Activated T-helper 1 cell treated with anti-CD3 and anti-CD28 coated beads, Interleukin-12 subunit alpha, Interleukin-12 subunit beta, Interleukin-2, Interleukin-4 antibody, amounts not matched to agents 30 ng/mL and 10 ng/mL and 1 ng/mL, durations not matched to agents 14 hours and 24 hours and 36 hours (primary cell): Measurements from ENCODE around the gene AMOTL2. TPM values are rescaled to one million over a fixed set of nuclear protein-coding genes. Genes with fewer than 3 reads are reported as not detected.

Source experiments
- DNase-seq: peaks from one replicate; pipeline ENCODE4 v3.0.0; 2021; ENCODE audit warnings: low spot score
- H3K27ac Mint-ChIP-seq: one replicate; pipeline ENCODE4 v1.8.0; 2021; ENCODE audit warnings: mild to moderate bottlenecking, mixed read lengths
- H3K27me3 Mint-ChIP-seq: one replicate; pipeline ENCODE4 v1.8.0; 2022; ENCODE audit warnings: mild to moderate bottlenecking, moderate library complexity, mixed read lengths; ENCODE audit not compliant: insufficient read depth
- H3K36me3 Mint-ChIP-seq: one replicate; pipeline ENCODE4 v1.8.0; 2021; ENCODE audit warnings: low read depth, mixed read lengths
- H3K4me1 Mint-ChIP-seq: one replicate; pipeline ENCODE4 v1.8.0; 2021; ENCODE audit warnings: low read depth, mixed read lengths
- H3K4me3 Mint-ChIP-seq: one replicate; pipeline ENCODE4 v1.8.0; 2021; ENCODE audit warnings: mild to moderate bottlenecking, moderate library complexity, mixed read lengths
- H3K9me3 Mint-ChIP-seq: one replicate; pipeline ENCODE4 v1.8.0; 2021; ENCODE audit warnings: mixed read lengths
- intact Hi-C: fragments of 100-400 bp; cut with micrococcal nuclease; formaldehyde crosslinking; loops from one replicate; pipeline ENCODE4 v1.15.1; 2024
- total RNA-seq: library from RNA; stranded (reverse); gene quantifications from 2 replicates; pipeline ENCODE4 v1.2.3, GENCODE V29; 2022

The AMOTL2 gene
- total RNA-seq, 1 donor from 2014 or later, result not detected

DNA sequence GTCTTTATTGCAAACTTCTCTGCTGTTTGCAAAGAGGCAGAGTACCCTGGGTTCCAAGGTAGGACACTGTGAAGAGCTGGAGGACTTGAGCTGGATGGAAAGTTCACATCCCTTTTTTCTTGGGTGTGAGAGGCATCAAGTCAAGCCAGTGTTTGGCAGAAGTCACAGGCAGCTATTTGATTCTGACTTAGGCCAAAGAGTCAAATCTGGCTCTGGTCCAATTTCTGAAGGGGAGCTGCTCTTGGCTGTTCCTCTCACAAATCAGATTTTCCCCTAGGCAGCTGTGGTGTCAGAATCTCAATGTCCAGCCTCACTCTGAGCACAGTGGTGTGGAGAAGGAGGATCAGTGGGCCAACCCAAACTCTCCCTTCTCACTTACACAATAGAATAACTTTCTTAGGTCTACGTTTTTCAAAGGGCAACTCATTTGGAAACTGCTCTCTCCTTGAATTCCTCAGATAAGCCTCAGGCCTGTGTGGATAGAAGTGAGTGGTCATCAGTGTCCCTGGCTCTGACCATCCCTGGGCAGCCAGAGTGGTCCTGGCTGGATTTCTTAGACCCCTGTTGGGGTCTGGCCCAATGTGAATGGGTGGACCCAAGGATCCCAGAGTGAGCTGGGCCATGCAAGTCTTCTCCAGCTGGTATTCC is 18.2 kb upstream of the AMOTL2 start:
- intact Hi-C loops, result no loop called here
- Mint-ChIP-seq H3K4me3 (no peak overlapping the region), H3K4me1 (no peaks in the 10 kb centered on the region), H3K36me3 (no peaks in the 10 kb centered on the region), H3K27ac (no peak overlapping the region), H3K27me3 (peaks cover 7% of the 10 kb centered on the region), H3K9me3 (no peaks in the 10 kb centered on the region)
- no peak for DNase-seq

DNA sequence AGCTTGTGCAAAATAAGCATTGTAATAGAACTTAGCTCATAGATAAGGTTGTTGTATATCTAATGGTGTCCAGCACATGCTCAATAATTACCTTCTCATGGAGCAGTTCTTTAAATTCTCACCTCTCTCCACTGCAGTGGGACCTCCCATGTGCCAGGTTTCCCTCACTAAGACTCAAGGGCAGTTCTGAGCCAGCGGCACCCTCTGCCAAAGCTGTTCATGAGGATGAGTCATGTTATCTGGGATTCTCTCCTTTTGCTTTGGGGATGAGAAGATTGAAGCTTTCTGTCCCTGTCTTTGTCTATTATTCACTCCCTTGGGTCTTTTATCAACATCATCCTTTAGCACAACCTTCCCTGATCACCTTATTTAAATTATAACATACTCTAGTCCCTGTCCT is 15.6 kb upstream of the AMOTL2 start:
- no peak overlapping the region for H3K27ac Mint-ChIP-seq
- intact Hi-C loops, result no loop called here
- H3K4me3 Mint-ChIP-seq, result no peak overlapping the region

DNA sequence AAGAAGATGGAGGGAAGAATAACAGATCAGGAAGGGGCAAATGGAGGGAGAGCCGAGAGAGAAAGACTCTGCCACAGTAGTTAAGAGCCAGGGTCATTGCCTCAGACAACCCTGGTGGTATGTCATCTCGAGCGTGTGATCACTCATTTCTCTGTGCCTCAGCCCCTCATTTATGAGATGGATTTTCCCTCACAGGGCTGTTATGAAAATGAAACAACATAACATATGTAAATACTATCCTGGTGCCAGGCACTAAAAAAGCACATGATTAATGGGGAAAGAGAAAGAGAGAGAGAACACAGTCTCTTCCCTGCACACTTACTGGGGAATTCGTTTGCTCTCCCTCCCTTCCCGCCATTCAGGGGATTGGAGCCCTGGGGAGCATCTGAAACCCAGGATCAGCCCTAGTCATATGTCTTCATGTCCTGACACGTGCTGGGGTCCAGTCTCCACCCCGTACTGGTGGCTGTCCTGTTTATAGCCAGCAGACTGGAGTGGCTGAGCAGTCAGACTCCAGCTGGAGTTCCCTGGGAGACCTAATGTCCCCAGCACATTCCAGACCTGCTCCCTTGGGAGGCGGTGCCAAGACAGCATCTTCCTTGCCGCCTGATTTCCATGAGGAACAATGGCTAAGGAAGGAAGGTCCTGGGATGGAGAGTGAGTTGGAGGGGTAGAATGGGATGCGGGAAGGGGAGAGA is 14.7 kb upstream of the AMOTL2 start:
- H3K27ac Mint-ChIP-seq, result no peak overlapping the region
- H3K36me3 Mint-ChIP-seq, result no peaks in the 10 kb centered on the region
- intact Hi-C loops, result no loop called here
- no peak overlapping the region for H3K4me3 Mint-ChIP-seq
- H3K4me1 Mint-ChIP-seq, result no peaks in the 10 kb centered on the region
- no peak for DNase-seq
- peaks cover 7% of the 10 kb centered on the region for H3K27me3 Mint-ChIP-seq
- no peaks in the 10 kb centered on the region for H3K9me3 Mint-ChIP-seq

More for the DNA sequence above, 15.6 kb upstream of the AMOTL2 start:
- Mint-ChIP-seq H3K27me3 (peaks cover 7% of the 10 kb centered on the region), H3K4me1 (no peaks in the 10 kb centered on the region), H3K9me3 (no peaks in the 10 kb centered on the region), H3K36me3 (no peaks in the 10 kb centered on the region)
- DNase-seq, result no peak

DNA sequence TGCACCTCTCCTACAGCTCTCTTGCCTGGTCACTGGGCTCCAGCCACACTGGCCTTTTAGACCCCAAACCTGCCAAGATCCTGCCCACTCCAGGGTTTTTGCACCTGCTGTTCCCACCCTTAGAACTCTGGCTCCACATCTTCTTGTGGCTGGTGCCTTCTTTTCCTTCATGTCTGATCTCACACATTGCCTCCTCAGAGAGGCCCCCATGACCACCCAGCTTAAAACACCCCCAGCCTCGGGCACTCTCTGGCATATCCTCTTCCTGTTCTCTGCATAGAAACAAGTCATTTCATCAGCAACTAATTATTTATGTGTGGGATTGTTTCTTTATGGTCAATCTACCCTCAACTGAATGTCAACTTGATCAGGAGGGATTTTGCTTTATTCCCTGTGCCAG is 14.0 kb upstream of the AMOTL2 start:
- no peak overlapping the region for H3K4me3 Mint-ChIP-seq
- DNase-seq, result no peak
- no peak overlapping the region for H3K27ac Mint-ChIP-seq
- no peaks in the 10 kb centered on the region for H3K4me1 Mint-ChIP-seq
- intact Hi-C loops, result no loop called here
- no peaks in the 10 kb centered on the region for H3K9me3 Mint-ChIP-seq
- no peaks in the 10 kb centered on the region for H3K36me3 Mint-ChIP-seq
- peaks cover 6% of the 10 kb centered on the region for H3K27me3 Mint-ChIP-seq

DNA sequence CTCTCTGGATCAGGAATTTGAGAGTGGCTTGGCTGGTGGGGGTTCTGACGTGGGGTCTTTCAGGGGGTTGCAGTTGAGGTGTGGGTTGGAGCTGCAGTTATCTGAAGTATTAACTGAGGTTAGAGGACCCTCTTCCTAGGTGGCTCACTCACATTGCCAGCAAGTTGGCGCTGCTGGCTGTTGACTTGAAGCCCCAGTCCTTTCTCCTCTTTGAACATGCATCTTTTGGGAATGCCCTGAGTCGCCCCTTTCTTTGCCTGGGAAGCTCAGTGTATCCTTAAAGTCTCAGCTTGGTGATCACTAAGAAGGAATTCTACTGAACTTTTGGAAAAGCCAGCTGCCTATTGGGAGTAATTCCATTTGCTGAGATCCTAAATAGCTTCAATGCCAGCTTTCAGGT is 13.0 kb upstream of the AMOTL2 start:
- DNase-seq, result no peak
- Mint-ChIP-seq H3K4me1 (no peaks in the 10 kb centered on the region), H3K27me3 (peaks cover 5% of the 10 kb centered on the region), H3K36me3 (no peaks in the 10 kb centered on the region), H3K27ac (no peak overlapping the region), H3K9me3 (no peaks in the 10 kb centered on the region), H3K4me3 (no peak overlapping the region)
- intact Hi-C loops, result no loop called here

DNA sequence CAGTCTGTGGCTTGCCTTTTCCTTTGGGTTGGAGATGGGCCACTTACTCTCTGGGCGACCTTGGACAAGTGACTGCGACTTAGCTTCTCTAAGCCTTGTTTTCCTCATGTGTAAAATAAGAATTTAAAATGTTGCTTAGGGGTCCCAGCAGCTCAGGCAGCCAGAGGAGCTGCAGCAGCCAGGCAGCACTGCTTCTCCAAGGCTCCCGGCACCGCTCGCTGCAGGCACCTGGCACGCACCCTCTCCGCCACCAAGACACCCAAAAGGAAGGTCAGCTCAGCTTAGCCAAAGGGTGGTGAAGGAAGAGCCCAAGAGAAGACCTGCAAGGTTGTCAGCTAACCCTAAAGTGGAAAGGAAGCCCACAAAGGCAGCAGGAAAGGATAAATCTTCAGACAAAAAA is 10.7 kb upstream of the AMOTL2 start:
- intact Hi-C loops, result no loop called here

DNA sequence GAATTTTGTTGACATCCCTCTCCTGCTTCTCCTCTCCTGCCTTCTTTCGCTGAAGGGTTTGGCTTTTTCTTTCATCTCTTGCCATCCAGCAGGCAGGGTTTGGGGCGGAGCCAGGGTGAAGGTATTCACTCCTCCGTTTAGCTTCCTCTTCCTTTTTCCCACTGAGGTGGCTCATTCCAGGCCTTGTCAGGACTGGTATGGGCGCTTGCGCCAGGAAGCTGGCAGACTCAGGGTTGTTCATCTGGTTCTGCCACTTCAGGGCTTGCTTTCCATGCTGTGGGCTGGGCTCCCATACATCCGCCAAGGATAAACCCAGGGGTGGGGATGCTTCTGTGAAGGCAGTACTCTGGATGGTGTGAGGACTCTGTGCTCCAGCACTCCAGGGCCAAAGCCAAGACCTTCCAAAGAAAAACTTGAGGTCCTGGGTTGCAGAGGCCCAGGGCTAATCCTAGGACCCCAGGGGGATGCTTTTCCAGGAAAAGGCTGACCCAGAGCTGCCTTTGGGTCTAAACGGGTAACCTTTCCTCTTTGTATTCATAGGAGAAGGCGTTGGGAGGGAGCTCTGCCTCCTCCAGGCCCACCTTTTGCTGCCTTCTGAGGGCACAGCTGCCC is 7.7 kb upstream of the AMOTL2 start:
- Mint-ChIP-seq H3K4me1 (no peaks in the 10 kb centered on the region), H3K27me3 (peaks cover 25% of the 10 kb centered on the region), H3K27ac (no peak overlapping the region), H3K4me3 (no peak overlapping the region), H3K9me3 (no peaks in the 10 kb centered on the region), H3K36me3 (no peaks in the 10 kb centered on the region)
- no peak for DNase-seq
- intact Hi-C loops, result no loop called here

More for the DNA sequence above, 10.7 kb upstream of the AMOTL2 start:
- H3K27me3 Mint-ChIP-seq, result peaks cover 13% of the 10 kb centered on the region
- no peak for DNase-seq
- no peaks in the 10 kb centered on the region for H3K4me1 Mint-ChIP-seq
- no peak overlapping the region for H3K4me3 Mint-ChIP-seq
- H3K27ac Mint-ChIP-seq, result no peak overlapping the region
- no peaks in the 10 kb centered on the region for H3K36me3 Mint-ChIP-seq
- no peaks in the 10 kb centered on the region for H3K9me3 Mint-ChIP-seq

DNA sequence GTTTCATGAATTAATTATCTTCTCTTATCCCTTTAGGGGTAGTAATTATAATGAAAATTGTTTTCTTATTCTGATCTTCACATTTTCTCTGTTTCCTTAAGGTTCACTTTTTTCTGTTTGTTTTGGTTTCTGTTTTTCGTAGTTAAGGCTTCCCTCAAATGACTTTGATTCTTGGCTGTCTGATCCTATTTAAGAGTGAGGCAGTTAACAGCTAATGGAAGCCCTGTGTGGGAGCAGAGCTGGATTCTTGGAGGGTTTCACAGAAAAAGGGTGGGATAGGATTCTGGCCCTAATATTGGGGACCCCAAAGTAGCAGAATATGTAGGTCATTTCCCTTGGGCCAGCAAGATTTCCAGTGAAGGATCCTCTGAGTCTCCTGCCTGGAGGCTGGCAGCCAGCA is 6.8 kb upstream of the AMOTL2 start:
- Mint-ChIP-seq H3K4me3 (no peak overlapping the region), H3K27me3 (peaks cover 30% of the 10 kb centered on the region), H3K4me1 (no peaks in the 10 kb centered on the region), H3K9me3 (no peaks in the 10 kb centered on the region), H3K27ac (no peak overlapping the region), H3K36me3 (no peaks in the 10 kb centered on the region)
- intact Hi-C loops, result no loop called here
- DNase-seq, result no peak

DNA sequence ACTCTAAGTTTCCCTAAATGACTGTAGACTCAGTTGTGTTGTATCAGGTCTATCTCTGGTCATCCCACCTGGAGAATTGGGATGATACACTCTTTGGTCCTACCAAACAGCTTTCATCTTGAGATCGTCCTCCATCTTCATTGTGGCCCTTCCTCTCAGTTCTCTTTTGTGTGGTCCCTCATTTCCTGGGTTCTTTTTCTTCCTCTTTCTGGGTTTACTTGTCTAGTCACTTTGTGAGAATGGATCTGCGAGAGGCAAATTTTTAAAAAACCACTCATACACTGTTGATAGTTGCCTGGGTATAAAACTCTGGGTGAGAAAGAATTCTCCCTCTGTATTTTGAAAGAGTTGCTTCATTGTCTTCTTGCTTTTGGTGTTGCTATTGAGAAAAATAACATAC is 6.0 kb upstream of the AMOTL2 start:
- Mint-ChIP-seq H3K27me3 (peaks cover 37% of the 10 kb centered on the region), H3K27ac (no peak overlapping the region), H3K4me3 (no peak overlapping the region), H3K9me3 (no peaks in the 10 kb centered on the region), H3K36me3 (peaks cover 2% of the 10 kb centered on the region), H3K4me1 (peaks cover 4% of the 10 kb centered on the region)
- intact Hi-C loops, result no loop called here
- DNase-seq, result no peak

DNA sequence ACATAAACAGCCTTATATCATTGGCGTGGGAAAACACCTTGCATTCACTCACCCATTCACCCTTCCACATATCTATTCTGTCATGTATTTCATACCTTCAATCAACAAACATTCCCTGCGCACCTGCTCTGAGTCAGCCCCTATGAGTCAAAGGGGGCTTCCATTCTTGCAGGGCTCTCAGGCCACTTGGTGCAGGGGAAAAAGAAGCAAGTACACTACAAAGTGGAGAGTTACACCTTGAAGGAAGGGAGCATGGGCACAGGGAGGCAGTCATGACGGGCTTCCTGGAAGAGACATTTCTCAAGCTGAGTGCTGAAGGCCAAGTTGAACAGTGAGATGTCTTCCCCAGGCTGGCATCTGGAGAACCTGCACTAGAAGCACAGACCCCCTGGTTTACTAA is 4.6 kb upstream of the AMOTL2 start:
- no peak for DNase-seq
- Mint-ChIP-seq H3K27me3 (peaks cover 44% of the 10 kb centered on the region), H3K36me3 (peaks cover 2% of the 10 kb centered on the region), H3K27ac (no peak overlapping the region), H3K4me3 (no peak overlapping the region), H3K4me1 (peaks cover 13% of the 10 kb centered on the region), H3K9me3 (no peaks in the 10 kb centered on the region)
- intact Hi-C loops, result loop anchor here (1.0 to 2.0 kb wide), 2 partner anchors 71 to 166 kb away; no protein-coding TSS in a partner anchor

DNA sequence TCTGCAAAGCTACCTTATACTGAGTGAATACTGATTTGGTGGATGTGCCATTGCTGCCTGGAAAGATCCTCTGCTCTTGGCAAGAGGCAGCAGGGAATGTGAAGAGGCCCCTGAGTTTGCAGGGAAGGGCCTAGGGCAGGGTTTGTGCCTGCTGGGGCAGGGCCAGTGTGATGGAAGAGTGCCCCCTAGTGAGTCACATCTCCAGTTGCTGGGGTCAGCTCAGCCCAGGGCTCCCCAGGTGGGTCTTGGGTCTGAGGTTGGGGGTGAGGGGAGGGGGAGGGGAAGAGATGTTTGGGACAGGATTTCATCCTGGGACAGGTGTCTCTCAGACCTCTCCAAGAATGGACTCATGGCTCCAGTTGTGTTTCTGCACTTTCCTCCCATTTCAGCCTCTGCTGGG is 4.1 kb upstream of the AMOTL2 start:
- H3K4me1 Mint-ChIP-seq, result peaks cover 13% of the 10 kb centered on the region
- no peaks in the 10 kb centered on the region for H3K9me3 Mint-ChIP-seq
- H3K27me3 Mint-ChIP-seq, result peaks cover 44% of the 10 kb centered on the region
- peaks cover 2% of the 10 kb centered on the region for H3K36me3 Mint-ChIP-seq
- DNase-seq, result no peak
- H3K4me3 Mint-ChIP-seq, result no peak overlapping the region
- intact Hi-C loops, result loop anchor here (1.0 to 2.0 kb wide), 2 partner anchors 70 to 166 kb away; no protein-coding TSS in a partner anchor
- H3K27ac Mint-ChIP-seq, result no peak overlapping the region

DNA sequence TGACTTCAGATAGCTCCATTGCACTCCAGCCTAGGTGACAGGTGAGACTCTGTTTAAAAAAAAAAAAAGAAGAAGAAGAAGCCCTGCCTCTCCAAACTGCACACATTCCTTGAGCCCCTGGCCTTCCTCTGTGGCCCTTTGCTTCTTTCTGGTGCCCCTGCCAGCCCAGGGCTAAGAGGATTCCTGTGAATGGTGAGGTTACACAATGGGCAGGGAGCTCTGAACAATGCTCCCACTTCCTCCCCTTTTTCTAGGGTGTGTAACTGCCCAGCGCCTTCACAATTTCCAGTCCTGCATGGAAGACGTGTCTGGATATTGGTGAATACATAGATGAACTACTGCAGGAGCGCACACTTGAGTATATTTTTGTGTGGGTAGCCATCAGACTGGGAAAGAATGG is 3.6 kb upstream of the AMOTL2 start:
- peaks cover 13% of the 10 kb centered on the region for H3K4me1 Mint-ChIP-seq
- no peak for DNase-seq
- no peaks in the 10 kb centered on the region for H3K9me3 Mint-ChIP-seq
- peaks cover 2% of the 10 kb centered on the region for H3K36me3 Mint-ChIP-seq
- no peak overlapping the region for H3K4me3 Mint-ChIP-seq
- peaks cover 48% of the 10 kb centered on the region for H3K27me3 Mint-ChIP-seq
- intact Hi-C loops, result loop anchor here (1.0 to 2.0 kb wide), 2 partner anchors 70 to 165 kb away; no protein-coding TSS in a partner anchor
- H3K27ac Mint-ChIP-seq, result no peak overlapping the region

DNA sequence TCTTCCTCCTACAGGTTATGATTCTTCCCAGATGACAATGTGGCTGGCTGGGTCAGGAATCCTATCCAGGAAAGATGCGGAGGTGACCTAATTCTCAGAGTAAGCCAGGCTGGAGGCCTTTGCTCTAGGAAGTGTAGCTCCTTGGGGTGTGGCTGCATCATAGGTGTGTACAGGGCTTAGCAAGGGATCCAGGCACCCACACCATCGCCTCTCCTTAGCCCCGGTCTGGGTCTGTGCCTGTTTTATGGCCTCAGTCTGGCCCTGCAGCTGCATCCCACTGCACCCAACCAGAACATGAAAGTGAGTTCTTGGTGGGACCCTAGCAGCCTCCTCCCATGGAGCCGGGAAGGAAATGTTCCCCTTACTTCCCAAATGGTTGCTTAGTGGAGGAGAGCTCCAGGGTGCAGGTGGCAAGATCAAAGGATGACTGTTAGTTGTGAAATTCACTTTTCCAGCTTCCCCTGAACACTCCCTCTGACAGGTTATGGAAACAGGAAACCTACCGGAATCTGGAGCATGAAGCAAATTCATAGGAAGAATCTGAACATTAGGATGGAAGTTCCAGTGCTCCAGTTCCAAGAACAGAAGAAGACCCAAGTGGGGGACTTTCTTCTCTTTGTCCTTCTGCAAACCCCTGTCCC is 2.7 kb upstream of the AMOTL2 start:
- H3K4me3 Mint-ChIP-seq, result no peak overlapping the region
- peaks cover 53% of the 10 kb centered on the region for H3K27me3 Mint-ChIP-seq
- no peaks in the 10 kb centered on the region for H3K9me3 Mint-ChIP-seq

More for the DNA sequence above, 2.7 kb upstream of the AMOTL2 start:
- H3K4me1 Mint-ChIP-seq, result peaks cover 13% of the 10 kb centered on the region
- no peak for DNase-seq
- peaks cover 2% of the 10 kb centered on the region for H3K36me3 Mint-ChIP-seq
- intact Hi-C loops, result no loop called here
- no peak overlapping the region for H3K27ac Mint-ChIP-seq
